Left renal cortex interstitium (tissue), 4 donors: ENCODE measurements around the gene ZDHHC8. TPM values are rescaled to one million over a fixed set of nuclear protein-coding genes. Genes with fewer than 3 reads are reported as not detected.
A peak's percentile ranks its signal among the peaks of the same experiment; 100 is the strongest.

Experiments
- DNase-seq, 4 donors: peaks; one replicate each; pipeline ENCODE4 v3.0.0-alpha.2; 2013; ENCODE audit warnings: low read depth in 4 of 4, low spot score in 2 of 4, missing footprints in 1 of 4
- polyA plus RNA-seq, 4 donors: library from polyadenylated mRNA; unstranded; fragments of 120-200 nt; gene quantifications; one replicate each; pipeline ENCODE4 v1.2.1, GENCODE V29; 2013; ENCODE audit not compliant: insufficient read length in 4 of 4

The ZDHHC8 gene
- polyA plus RNA-seq, 4 donors: 30.0 to 67.6 (median 49.2) TPM

GRCh38 chr22:20112623-20113511, 18.7 kb upstream of the ZDHHC8 start:
- no peak for DNase-seq

DNA sequence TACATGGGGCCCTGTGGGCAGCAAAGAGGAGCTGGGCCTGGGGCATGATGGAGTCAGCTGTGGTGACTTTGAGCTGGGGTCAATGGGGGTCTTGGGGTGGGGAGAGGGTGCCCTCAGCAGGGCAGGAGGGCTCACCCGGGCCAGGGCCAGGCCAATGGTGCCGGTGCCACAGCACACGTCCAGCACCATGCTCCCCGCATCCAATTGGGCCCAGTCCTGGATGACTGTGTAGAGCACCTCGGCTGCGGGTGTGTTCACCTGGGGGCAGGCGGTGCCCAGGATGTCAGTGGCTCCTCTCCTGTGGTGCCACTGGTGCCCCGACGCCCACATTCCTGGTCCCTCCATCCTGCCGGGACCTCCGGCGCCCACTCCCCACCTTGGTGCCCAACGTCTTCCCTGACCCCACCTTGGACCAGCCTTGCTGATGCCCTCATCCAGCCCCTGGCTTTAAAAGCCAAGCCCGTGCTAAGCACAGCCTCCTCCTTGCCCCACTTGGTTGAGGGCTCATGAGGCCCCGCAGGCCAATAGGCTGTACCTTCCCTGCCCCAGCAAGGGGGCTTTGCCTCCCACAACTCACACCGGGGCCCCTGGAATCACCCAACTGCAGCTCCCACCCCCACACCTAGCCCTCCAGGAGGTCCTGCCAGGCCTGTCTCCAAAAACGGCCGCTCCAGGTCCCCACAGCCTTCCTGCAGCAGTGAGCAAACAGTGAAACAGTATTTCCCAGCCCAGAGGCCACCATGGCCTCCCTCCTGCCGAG, 17.9 kb upstream of the ZDHHC8 start:
- no peak for DNase-seq

- DNase-seq: no peak
Measured at GRCh38 chr22:20114506-20115475, 16.8 kb upstream of the ZDHHC8 start.

DNA sequence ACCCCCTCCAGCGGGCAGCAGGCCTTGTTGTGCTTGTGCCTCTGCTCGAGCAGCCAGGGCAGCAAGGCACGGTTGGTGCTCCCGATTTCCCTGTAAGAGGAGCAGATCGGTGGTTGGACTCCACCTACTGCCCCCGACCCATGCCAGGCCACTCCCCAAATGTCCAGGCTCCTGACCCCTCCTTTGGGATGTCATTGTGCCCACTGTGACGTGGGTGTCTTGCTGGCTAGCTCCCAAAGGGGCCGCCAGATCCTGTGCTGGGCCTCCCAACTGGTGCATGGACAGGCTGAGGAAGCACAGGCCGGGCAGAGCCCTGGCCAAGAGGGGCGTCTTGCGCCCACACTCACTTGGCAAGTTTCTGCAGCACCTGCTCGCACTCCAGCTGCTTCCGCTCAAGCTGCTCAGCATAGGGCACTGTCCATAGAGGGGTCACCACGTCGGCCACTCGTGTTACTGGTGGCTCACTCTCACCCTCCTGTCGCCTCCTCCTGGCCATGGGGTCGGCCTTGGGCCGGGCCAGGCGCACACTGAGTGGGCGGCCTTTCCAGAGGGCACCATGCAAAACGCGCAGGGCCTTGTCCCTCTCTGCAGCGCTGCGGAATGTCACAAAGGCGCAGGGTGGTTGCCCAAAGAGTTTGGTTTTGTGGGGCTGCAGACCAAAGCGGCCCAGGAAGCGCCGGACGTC, 15.8 kb upstream of the ZDHHC8 start, which contains the start of gene RANBP1:
TSS of gene RANBP1 (plus strand) at position 414 of the 685 bp plus-strand sequence. CDS start at position 495, 81 bp downstream.
- no peak for DNase-seq

DNA sequence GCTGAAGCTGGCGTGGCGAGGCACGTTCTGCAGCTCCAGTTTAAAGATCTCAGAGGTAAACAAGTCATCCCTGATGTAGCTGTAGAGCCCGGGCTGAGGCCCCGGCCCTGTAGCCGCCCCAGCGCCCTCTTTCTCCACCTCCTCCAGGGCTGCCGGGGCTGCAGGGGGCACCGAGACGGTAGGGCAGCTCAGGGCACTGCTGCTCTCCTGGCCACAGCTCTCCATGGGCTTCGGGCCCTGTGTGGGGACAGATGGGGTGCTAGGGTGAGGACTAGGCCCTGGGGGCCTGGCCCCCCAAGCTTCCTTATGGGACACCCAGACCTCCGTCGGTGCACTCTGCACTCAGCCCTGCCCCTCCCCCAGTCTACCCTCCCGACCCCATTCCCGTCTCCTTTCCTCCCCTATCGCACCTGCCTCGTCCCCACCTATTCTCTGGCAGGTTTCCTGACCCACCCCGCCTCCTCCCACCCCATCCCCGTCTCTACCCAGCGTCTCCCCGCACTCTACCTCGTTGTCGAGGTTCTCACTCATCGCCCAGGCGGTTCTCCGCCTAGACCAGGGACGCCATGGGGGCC, 15.1 kb upstream of the ZDHHC8 start:
- DNase-seq: no peak

GRCh38 chr22:20116951-20117632, 14.5 kb upstream of the ZDHHC8 start, which contains the start of gene TRMT2A:
TSS of gene TRMT2A (minus strand) at chr22:20117226. CDS start at chr22:20116906, 320 bp downstream.
- peak; percentile 83 to 98 (median 96) for DNase-seq

- no peak for DNase-seq
Measured at GRCh38 chr22:20117633-20118299, 13.8 kb upstream of the ZDHHC8 start.

- DNase-seq: no peak
Measured at GRCh38 chr22:20118300-20119020, 13.1 kb upstream of the ZDHHC8 start.

GRCh38 chr22:20121856-20122415, 9.7 kb upstream of the ZDHHC8 start:
- no peak for DNase-seq

DNA sequence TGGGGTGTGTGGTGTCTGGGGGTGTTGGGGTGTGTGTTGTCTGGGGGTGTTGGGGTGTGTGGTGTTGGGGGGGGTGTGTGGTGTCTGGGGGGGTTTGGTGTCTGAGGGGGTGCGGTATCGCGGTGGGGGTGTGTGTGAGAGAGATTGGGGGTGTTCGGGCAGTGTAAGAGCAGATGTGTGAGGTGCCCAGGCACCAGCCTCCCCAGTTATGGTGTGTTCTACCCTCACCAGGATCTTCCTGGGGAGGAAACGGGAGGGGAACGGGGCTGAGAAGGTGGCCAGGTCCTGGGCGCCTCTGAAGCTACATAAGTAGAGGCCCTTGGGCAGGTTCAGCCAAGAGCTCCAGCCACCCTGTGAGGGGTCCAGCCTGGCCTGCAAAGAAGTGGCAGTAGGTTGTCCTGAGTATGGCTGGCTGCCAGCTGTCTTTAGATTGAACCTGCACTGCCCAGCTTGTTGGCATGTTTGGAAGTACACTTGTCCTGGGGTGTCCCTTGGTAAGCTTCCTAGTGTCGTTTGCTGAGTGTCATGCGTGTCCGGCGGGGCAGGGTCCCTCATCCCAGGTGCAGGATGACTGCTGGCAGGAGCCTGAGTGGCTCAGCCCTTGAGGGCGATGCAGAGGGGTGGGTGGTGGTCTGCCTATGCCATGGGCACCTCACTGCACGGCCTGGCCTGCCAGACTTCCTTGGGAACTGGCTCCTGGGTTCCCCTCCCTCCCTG, 8.1 kb upstream of the ZDHHC8 start:
- DNase-seq: no peak

DNA sequence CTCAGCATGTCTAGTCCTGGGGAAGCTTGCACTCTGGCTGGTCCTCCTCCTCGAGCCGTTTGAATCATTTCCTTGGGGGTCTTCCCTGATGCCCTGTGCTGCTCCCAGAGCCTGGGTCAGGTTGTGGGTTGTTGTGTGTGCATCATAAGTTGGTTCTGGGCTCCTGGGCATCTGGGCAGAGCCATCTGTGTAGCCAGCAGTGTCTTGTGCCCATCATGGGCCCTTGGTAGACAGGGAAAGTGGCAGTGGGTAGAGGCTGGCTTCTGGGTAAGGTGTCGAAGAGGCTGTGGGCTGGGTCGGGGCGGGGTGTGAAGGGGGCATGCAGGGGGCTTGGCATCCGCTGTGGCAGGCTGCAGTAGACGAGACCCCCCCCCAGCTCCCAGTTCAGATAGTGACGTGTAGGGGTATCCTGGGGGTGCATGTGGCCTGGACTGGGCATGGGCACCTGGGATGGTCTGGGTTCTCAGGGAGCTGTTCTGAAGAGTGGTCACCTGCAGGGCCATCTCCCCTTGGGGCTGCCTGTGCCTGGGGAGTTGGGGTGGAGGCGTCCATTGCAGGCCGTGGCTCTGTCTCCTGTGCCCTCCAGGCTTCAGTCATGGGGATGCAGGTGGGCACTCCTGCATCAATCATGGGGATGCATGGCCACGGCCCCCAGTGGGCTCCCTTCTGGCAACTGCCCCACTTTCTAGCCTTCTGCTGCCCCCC, 7.4 kb upstream of the ZDHHC8 start:
- no peak for DNase-seq

DNA sequence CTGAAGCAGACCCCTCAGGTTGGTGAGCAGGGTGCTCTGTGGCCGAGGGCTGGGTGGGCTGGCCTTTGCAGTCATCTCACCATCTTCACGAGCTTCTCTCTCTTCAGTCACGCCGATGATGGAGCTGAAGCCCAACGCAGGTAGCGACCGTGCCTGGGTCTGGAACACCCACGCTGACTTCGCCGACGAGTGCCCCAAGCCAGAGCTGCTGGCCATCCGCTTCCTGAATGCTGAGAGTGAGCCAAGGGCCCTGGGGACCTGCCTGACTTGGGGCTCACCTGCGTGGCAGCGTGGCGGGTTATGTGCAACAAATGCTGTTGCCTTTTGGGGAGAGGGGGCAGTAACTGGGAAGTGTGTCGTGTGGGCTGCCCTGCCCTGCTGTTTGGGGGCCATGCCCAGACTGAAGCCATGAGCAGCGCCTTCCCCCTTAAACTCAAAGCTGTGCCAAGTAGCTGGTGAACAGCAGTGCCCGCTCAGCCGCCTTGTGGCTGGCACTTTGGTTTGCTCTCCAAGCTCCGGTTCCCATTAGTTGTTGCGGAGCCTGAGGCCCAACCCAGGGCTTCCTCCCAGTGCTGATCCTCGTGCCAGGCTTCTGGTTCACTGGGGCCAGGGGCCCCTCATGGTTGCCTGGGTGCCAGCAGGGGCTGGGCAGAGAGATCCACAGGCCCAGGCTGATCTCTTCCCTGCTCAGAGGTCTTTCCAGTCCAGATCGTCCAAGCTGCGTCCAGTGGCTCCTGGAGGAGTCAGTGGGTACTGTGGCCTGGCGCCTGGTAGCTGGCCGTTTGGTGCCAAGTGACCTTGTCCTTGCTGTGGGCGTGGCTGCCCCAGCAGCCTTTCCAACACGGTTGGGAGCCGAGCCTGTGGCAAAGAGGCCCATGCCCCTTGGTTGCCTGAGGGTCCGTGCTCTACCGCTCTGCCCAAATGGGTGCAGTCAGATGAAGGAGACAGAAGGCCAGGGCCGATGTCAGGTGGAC, 6.1 kb upstream of the ZDHHC8 start:
- DNase-seq: no peak

GRCh38 chr22:20126284-20127029, 5.1 kb upstream of the ZDHHC8 start:
- DNase-seq: no peak

DNA sequence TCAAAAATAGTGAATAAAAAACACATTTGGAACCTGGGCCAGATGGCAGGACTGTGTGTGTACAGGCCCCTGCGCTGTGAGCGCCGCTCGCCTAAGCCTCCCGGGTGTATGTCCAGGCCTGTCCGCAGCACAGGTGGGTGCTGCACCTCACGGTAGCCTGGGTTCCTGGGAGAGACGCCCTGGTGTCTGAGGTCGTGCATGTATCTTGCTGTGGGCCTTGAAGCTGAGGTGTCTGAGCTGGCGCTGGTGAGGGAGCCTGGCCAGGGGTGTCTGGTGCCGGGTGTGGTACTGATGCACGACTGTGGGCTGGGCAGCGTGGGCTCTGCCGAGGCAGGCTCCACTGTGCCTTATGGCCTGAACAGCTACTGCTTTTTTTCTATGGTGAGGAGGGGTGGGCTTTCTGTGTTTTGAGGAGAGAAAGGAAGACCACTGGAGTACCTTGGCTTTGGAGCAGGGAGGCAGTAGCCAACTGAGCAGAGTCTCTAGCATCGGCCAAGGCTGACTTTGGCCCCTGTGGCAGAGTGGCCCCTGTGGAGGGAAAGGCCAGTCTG, 4.2 kb upstream of the ZDHHC8 start:
- DNase-seq: no peak
